NB4 (cell line): Measurements from ENCODE around the gene CADPS2.

ENCODE experiments used
- MAX ChIP-seq: IDR thresholded peaks from 2 replicates; pipeline ENCODE4 v1.6.1; 2011; ENCODE audit warnings: low read depth, low read length
- POLR2A ChIP-seq: IDR thresholded peaks from 2 replicates; pipeline ENCODE4 v1.6.1; 2011; ENCODE audit warnings: mild to moderate bottlenecking; ENCODE audit not compliant: insufficient read length; ENCODE audit errors: extremely low read depth
- TF ChIP-seq, protein P1 (sequence below): IDR thresholded peaks from one replicate; pipeline ENCODE4 v1.5.1; 2012; ENCODE audit warnings: low read depth, low read length

DNA sequence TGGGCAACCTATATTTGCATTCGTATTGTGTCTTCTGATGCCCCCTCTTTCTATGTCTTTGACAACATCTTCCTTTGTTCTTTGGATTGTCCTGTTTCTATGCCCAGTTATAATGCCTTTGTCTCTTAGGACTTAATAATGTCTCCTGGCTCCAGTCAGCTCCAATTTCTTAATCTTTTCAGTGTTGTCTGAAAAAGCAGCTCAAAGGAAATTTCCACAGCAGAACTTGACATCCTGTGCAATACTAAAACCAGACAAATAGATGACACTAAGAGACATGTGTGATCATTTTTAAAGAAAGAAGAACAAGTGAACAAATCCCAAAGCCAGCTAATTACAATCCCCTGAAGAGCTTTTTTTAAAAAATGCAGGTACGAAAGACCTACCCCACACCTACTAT lies 135.9 kb downstream of the CADPS2 start:
- TF ChIP-seq, protein P1, sequence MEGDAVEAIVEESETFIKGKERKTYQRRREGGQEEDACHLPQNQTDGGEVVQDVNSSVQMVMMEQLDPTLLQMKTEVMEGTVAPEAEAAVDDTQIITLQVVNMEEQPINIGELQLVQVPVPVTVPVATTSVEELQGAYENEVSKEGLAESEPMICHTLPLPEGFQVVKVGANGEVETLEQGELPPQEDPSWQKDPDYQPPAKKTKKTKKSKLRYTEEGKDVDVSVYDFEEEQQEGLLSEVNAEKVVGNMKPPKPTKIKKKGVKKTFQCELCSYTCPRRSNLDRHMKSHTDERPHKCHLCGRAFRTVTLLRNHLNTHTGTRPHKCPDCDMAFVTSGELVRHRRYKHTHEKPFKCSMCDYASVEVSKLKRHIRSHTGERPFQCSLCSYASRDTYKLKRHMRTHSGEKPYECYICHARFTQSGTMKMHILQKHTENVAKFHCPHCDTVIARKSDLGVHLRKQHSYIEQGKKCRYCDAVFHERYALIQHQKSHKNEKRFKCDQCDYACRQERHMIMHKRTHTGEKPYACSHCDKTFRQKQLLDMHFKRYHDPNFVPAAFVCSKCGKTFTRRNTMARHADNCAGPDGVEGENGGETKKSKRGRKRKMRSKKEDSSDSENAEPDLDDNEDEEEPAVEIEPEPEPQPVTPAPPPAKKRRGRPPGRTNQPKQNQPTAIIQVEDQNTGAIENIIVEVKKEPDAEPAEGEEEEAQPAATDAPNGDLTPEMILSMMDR, result no peak
- TF ChIP-seq POLR2A (no peak), MAX (no peak)
